Measurements from ENCODE around the gene ENO2. TPM values are rescaled to one million over a fixed set of nuclear protein-coding genes. Genes with fewer than 3 reads are reported as not detected.

The ENO2 gene
- total and polyA plus RNA-seq, 2 donors from 2014 or later, result 10.3 to 35.7 TPM

DNA sequence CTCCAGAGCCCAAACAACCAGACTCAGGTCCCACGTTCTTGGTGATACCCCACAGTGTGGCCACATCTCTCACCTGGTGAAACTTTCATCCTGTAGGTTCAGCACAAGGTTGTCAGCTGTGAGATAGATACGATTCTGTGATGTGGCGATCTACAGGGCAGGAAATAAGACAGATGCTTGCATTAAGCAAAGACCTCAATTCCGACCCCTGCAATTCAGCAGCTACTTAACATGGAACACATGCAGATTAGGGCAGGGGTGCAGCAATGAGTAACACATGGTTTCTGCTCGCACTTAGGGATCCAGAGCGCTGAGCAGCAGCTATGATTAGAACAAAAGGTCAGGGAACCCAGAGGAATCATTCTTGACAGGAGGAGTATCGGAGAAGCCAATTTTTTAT lies 52.0 kb downstream of the ENO2 start:
- Histone ChIP-seq H3K4me1 (ENCODE audit: control insufficient read depth in 2 of 3, insufficient read depth in 2 of 3, low read depth in 1 of 3, low read length in 3 of 3) (peaks cover 4 to 21% (median 13%) of the 10 kb centered on the region in 3 donors), H3K36me3 (ENCODE audit: control insufficient read depth in 2 of 3, insufficient read depth in 3 of 3, low read length in 3 of 3) (peaks cover 7 to 42% (median 27%) of the 10 kb centered on the region in 3 donors)

DNA sequence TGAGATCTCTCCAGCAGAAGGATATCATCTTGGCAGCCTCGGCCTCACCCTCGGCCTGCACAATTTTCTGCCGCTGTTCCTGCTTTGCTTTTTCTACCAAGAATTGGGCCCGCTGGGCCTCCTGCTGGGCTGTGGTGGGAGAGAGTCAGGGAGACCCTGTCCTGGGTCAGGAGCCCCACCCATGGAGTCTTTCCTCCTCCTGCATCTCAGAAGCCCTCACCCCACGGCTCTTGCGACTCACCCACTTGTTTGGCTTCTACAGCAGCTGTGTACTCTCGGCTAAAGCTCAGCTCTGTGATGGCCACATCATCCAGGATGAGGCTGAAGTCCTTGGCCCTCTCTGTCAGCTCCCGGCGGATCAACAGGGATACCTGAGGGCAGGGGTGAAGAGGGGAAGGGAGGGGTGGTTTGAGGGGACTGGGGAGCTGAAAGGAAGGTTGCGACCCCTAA lies 53.3 kb downstream of the ENO2 start:
- H3K27ac ChIP-seq (ENCODE audit: low read depth in 2 of 2, low read length in 2 of 2), result no peak overlapping the region
- no peaks in the 10 kb centered on the region for H3K27me3 ChIP-seq (ENCODE audit: control insufficient read depth, insufficient read depth, low read length)
- peaks cover 7 to 42% (median 27%) of the 10 kb centered on the region in 3 donors for H3K36me3 ChIP-seq (ENCODE audit: control insufficient read depth in 2 of 3, insufficient read depth in 3 of 3, low read length in 3 of 3)
- intact Hi-C loops (cut with DNase I), result no loop called here
- H3K9me3 ChIP-seq (ENCODE audit: control insufficient read depth in 2 of 3, insufficient read depth in 1 of 3, low read length in 3 of 3), result no peaks in the 10 kb centered on the region
- DNase-seq (no peak), FAIRE-seq (no peak)
- no peak overlapping the region for H3K4me3 ChIP-seq (ENCODE audit: low read length in 3 of 3)
- no peak overlapping the region for H3K9ac ChIP-seq (ENCODE audit: low read length in 3 of 3)
- H3K4me1 ChIP-seq (ENCODE audit: control insufficient read depth in 2 of 3, insufficient read depth in 2 of 3, low read depth in 1 of 3, low read length in 3 of 3), result peaks cover 4 to 18% (median 6%) of the 10 kb centered on the region in 3 donors
- TF ChIP-seq, protein P1, sequence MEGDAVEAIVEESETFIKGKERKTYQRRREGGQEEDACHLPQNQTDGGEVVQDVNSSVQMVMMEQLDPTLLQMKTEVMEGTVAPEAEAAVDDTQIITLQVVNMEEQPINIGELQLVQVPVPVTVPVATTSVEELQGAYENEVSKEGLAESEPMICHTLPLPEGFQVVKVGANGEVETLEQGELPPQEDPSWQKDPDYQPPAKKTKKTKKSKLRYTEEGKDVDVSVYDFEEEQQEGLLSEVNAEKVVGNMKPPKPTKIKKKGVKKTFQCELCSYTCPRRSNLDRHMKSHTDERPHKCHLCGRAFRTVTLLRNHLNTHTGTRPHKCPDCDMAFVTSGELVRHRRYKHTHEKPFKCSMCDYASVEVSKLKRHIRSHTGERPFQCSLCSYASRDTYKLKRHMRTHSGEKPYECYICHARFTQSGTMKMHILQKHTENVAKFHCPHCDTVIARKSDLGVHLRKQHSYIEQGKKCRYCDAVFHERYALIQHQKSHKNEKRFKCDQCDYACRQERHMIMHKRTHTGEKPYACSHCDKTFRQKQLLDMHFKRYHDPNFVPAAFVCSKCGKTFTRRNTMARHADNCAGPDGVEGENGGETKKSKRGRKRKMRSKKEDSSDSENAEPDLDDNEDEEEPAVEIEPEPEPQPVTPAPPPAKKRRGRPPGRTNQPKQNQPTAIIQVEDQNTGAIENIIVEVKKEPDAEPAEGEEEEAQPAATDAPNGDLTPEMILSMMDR (IDR thresholded peaks at IDR 0.05; ENCODE audit: borderline replicate concordance, extremely low read depth, insufficient read depth), result no peak

More for the DNA sequence above, 52.0 kb downstream of the ENO2 start:
- no peak overlapping the region for H3K9ac ChIP-seq (ENCODE audit: low read length in 3 of 3)
- DNase-seq, result no peak
- H3K27ac ChIP-seq (ENCODE audit: low read depth in 2 of 2, low read length in 2 of 2), result no peak overlapping the region
- H3K9me3 ChIP-seq (ENCODE audit: control insufficient read depth in 2 of 3, insufficient read depth in 1 of 3, low read length in 3 of 3), result no peaks in the 10 kb centered on the region
- FAIRE-seq, result no peak
- no peaks in the 10 kb centered on the region for H3K27me3 ChIP-seq (ENCODE audit: control insufficient read depth, insufficient read depth, low read length)
- TF ChIP-seq, protein P1 (IDR thresholded peaks at IDR 0.05; ENCODE audit: borderline replicate concordance, extremely low read depth, insufficient read depth), result no peak
- intact Hi-C loops (cut with DNase I), result no loop called here
- H3K4me3 ChIP-seq (ENCODE audit: low read length in 3 of 3), result no peak overlapping the region

DNA sequence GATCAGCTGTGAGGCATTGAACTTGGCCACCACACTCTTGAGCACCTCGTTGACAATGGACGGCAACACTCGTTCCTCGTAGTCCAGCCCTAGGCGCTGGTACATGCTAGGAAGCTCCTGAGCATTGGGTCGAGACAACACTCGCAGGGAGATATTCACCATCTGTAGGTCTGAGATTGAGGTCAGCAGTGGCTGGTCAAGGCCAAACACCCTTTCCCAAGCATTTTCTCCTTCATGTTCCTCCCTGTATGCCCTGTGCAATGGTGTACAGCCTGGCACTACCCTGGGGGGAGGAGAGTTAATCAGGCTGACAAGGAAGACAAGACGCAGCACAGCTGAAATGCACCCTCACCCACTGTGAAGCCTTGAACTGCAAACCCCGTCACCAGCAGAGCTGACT lies 54.0 kb downstream of the ENO2 start:
- FAIRE-seq, result no peak
- peak overlapping the region in 1 of 3 donors; percentile 98 for H3K4me3 ChIP-seq (ENCODE audit: low read length in 3 of 3)
- TF ChIP-seq, protein P1 (IDR thresholded peaks at IDR 0.05; ENCODE audit: borderline replicate concordance, extremely low read depth, insufficient read depth), result no peak
- intact Hi-C loops (cut with DNase I), result no loop called here
- H3K4me1 ChIP-seq (ENCODE audit: control insufficient read depth in 2 of 3, insufficient read depth in 2 of 3, low read depth in 1 of 3, low read length in 3 of 3), result peaks cover 4 to 18% (median 6%) of the 10 kb centered on the region in 3 donors
- no peaks in the 10 kb centered on the region for H3K27me3 ChIP-seq (ENCODE audit: control insufficient read depth, insufficient read depth, low read length)
- no peak overlapping the region for H3K27ac ChIP-seq (ENCODE audit: low read depth in 2 of 2, low read length in 2 of 2)
- no peak for DNase-seq
- H3K9me3 ChIP-seq (ENCODE audit: control insufficient read depth in 2 of 3, insufficient read depth in 1 of 3, low read length in 3 of 3), result no peaks in the 10 kb centered on the region
- peaks cover 7 to 42% (median 27%) of the 10 kb centered on the region in 3 donors for H3K36me3 ChIP-seq (ENCODE audit: control insufficient read depth in 2 of 3, insufficient read depth in 3 of 3, low read length in 3 of 3)
- H3K9ac ChIP-seq (ENCODE audit: low read length in 3 of 3), result peak overlapping the region in 1 of 3 donors; percentile 76
